Ovary (tissue), 3 donors: ENCODE results near the gene PGAP3.

Experiments used
- CTCF ChIP-seq, 3 donors: fragments of 450-650 bp in 2 of 3; fragments of 200-600 bp in 1 of 3; IDR thresholded peaks; one replicate each; pipeline versions ENCODE4 v1.5.1 to v1.8.0; 2016 to 2022; ENCODE audit warnings: antibody characterized with exemption in 3 of 3, mild to moderate bottlenecking in 1 of 3
- EP300 ChIP-seq: sonication (generic); formaldehyde crosslinking; IDR thresholded peaks from one replicate; pipeline ENCODE4 v1.6.1; 2017; ENCODE audit warnings: antibody characterized with exemption
- POLR2A ChIP-seq: fragments of 450-650 bp; IDR thresholded peaks from one replicate; pipeline ENCODE4 v1.6.1; 2017; ENCODE audit warnings: antibody characterized with exemption, mild to moderate bottlenecking, moderate library complexity
- donor health status: DM: no; HTN: no; CAD: no.

- TF ChIP-seq CTCF (IDR thresholded peaks at IDR 0.05) = no peak
- TF ChIP-seq EP300 = no peak
- TF ChIP-seq POLR2A = no peak
Measured at GRCh38 chr17:39661744-39662541, 25.9 kb downstream of the PGAP3 start.
